Measurements from ENCODE around the gene CTSD. TPM values are rescaled to one million over a fixed set of nuclear protein-coding genes. Genes with fewer than 3 reads are reported as not detected.
A peak's percentile ranks its signal among the peaks of the same experiment; 100 is the strongest.

The CTSD gene
- total RNA-seq, 1 donor, result 519 TPM

DNA sequence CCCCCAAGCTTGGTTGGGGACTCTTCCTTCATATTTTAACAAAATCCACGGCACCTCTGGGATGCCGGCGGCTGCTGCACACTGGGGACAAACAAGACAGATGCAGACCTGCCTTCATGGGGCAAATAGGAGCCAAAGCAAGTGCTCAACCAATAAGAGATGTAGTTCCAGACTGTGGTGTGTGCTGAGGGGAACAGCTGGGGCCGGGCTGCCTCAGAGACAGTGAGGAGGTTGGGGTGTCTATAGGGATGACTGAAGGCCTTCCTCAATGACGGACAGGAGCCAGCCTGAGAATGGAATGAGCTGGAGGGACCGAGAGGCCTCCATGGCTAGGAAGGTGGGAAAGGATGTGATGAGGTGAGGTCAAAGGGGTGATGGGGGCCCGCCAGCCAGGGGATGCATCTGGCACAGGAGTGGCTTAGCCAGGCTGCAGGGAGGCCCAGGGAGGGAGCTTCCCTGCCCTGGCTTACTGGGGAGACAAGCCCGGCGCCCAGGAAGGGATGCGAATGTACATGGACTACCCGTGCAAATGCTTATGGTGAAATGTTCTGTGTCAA is 10.3 kb upstream of the CTSD start:
- no peak overlapping the region for H2AFZ ChIP-seq (ENCODE audit: low read length)
- no peaks in the 10 kb centered on the region for H3K27me3 ChIP-seq (ENCODE audit: insufficient read depth, low read length)
- no peak overlapping the region for H3K4me3 ChIP-seq (ENCODE audit: insufficient read depth, low read length)
- H3K9me3 ChIP-seq (ENCODE audit: low read depth, low read length), result no peaks in the 10 kb centered on the region
- H3K36me3 ChIP-seq (ENCODE audit: insufficient read depth, low read length), result no peaks in the 10 kb centered on the region
- no peak overlapping the region for H3K4me2 ChIP-seq (ENCODE audit: insufficient read depth, low read length)
- no peak for TF ChIP-seq CTCF (IDR thresholded peaks at IDR 0.05; ENCODE audit: extremely low read depth, low read depth, low read length)
- H3K27ac ChIP-seq (ENCODE audit: low read depth, low read length), result no peak overlapping the region
- no peaks in the 10 kb centered on the region for H3K79me2 ChIP-seq (ENCODE audit: insufficient read depth, low read length)
- H3K4me1 ChIP-seq (ENCODE audit: insufficient read depth, low read length), result peaks cover 15% of the 10 kb centered on the region
- H4K20me1 ChIP-seq (ENCODE audit: insufficient read depth, low read length), result no peaks in the 10 kb centered on the region
- DNase-seq (ENCODE audit: insufficient read length, low spot score, missing footprints), result peak; percentile 84

DNA sequence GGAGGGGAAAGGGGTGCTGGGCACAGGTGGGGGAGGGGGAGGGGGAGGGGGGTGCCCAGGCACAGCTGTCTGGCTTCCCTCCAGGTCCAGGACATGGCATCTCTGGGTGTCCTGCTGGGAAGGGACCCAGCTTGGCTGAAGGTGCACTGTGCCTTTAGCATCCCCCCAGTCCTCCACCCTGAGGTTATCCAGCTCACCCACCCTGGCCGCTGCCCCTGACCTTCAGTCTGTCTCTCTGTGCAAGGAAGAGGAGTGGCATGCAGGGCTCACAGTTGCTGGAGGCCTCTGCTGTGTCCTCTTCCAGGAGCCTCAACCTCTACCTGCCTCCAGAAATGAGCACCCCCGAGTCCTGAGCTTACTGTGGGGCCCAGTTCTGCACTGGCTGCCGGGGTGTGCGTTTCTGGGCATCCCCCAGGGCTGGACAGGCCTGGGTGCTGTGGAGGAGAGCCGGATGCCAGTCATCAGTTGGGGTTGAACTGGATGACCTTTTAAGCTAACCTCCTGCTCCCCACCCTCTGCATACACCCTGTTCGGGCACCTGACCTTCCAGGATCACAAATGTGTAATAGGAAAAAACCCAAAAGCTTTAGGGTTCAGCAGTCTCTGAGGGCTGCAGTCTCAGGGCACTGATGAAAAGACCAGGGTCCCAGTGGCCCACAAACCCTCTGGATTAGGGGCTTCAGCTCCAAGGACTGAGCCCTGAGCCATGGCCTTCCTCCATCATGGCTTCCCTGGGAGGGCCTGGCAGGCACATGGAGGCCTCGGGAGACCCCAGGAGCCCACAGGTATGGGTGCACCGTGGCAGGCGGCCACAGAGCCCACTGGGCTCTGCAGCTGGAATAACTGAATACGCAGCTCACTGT is 9.6 kb upstream of the CTSD start:
- H3K27me3 ChIP-seq (ENCODE audit: insufficient read depth, low read length), result no peaks in the 10 kb centered on the region
- no peaks in the 10 kb centered on the region for H4K20me1 ChIP-seq (ENCODE audit: insufficient read depth, low read length)
- TF ChIP-seq CTCF (IDR thresholded peaks at IDR 0.05; ENCODE audit: extremely low read depth, low read depth, low read length), result no peak
- H3K9me3 ChIP-seq (ENCODE audit: low read depth, low read length), result no peaks in the 10 kb centered on the region
- DNase-seq (ENCODE audit: insufficient read length, low spot score, missing footprints), result peak; percentile 71
- no peak overlapping the region for H3K27ac ChIP-seq (ENCODE audit: low read depth, low read length)
- H3K36me3 ChIP-seq (ENCODE audit: insufficient read depth, low read length), result no peaks in the 10 kb centered on the region
- H3K4me2 ChIP-seq (ENCODE audit: insufficient read depth, low read length), result no peak overlapping the region
- H3K79me2 ChIP-seq (ENCODE audit: insufficient read depth, low read length), result no peaks in the 10 kb centered on the region
- no peak overlapping the region for H2AFZ ChIP-seq (ENCODE audit: low read length)
- peaks cover 15% of the 10 kb centered on the region for H3K4me1 ChIP-seq (ENCODE audit: insufficient read depth, low read length)
- no peak overlapping the region for H3K4me3 ChIP-seq (ENCODE audit: insufficient read depth, low read length)

- no peak for TF ChIP-seq CTCF (IDR thresholded peaks at IDR 0.05; ENCODE audit: extremely low read depth, low read depth, low read length)
- Histone ChIP-seq H2AFZ (ENCODE audit: low read length) (peak overlapping the region; percentile 85), H3K4me3 (ENCODE audit: insufficient read depth, low read length) (peak overlapping the region; percentile 53), H3K4me2 (ENCODE audit: insufficient read depth, low read length) (peak overlapping the region; percentile 73), H3K9me3 (ENCODE audit: low read depth, low read length) (no peaks in the 10 kb centered on the region), H3K36me3 (ENCODE audit: insufficient read depth, low read length) (no peaks in the 10 kb centered on the region), H4K20me1 (ENCODE audit: insufficient read depth, low read length) (no peaks in the 10 kb centered on the region), H3K27ac (ENCODE audit: low read depth, low read length) (peak overlapping the region; percentile 40), H3K79me2 (ENCODE audit: insufficient read depth, low read length) (no peaks in the 10 kb centered on the region), H3K4me1 (ENCODE audit: insufficient read depth, low read length) (peaks cover 15% of the 10 kb centered on the region), H3K27me3 (ENCODE audit: insufficient read depth, low read length) (no peaks in the 10 kb centered on the region)
- peak; percentile 100 for DNase-seq (ENCODE audit: insufficient read length, low spot score, missing footprints)
Observed at GRCh38 chr11:1772270-1773130, 8.8 kb upstream of the CTSD start.
